GM23338 (cell line): Measurements from ENCODE around the gene KLHL8. TPM values are rescaled to one million over a fixed set of nuclear protein-coding genes. Genes with fewer than 3 reads are reported as not detected.

ENCODE experiments used
- ATAC-seq: fragments of 200-7000 bp; cut with Tn5 transposase; 3 replicates; pipeline ENCODE4 v1.9.1; 2020
- DNase-seq: peaks from one replicate; pipeline ENCODE4 v3.0.0-alpha.2; 2015; ENCODE audit warnings: low spot score
- H2AFZ ChIP-seq: fragments of 200-600 bp; sonication (generic); 2 replicates; pipeline ENCODE4 v1.8.0; 2016; ENCODE audit warnings: antibody characterized with exemption, mild to moderate bottlenecking, moderate library complexity
- H3F3A ChIP-seq: fragments of 200-600 bp; sonication (generic); replicated peaks from 2 replicates; pipeline ENCODE4 v1.8.0; 2017; ENCODE audit warnings: antibody characterized with exemption, mixed run types, low read depth
- H3K27ac ChIP-seq: fragments of 200-600 bp; sonication (generic); 2 replicates; pipeline ENCODE4 v1.6.1; 2016; ENCODE audit warnings: low read depth
- H3K27me3 ChIP-seq: fragments of 200-600 bp; sonication (generic); 2 replicates; pipeline ENCODE4 v1.8.0; 2016; ENCODE audit warnings: mild to moderate bottlenecking, mixed run types, moderate library complexity; ENCODE audit not compliant: insufficient read depth
- H3K36me3 ChIP-seq: fragments of 200-600 bp; sonication (generic); 2 replicates; pipeline ENCODE4 v1.8.0; 2016; ENCODE audit warnings: mild to moderate bottlenecking; ENCODE audit not compliant: insufficient read depth
- H3K4me1 ChIP-seq: fragments of 200-600 bp; sonication (generic); 2 replicates; pipeline ENCODE4 v1.8.0; 2016; ENCODE audit warnings: mild to moderate bottlenecking, moderate library complexity; ENCODE audit not compliant: insufficient read depth
- H3K4me2 ChIP-seq: fragments of 200-600 bp; sonication (generic); 2 replicates; pipeline ENCODE4 v1.7.1; 2017; ENCODE audit warnings: mixed run types
- H3K4me3 ChIP-seq: fragments of 200-600 bp; sonication (generic); 2 replicates; pipeline ENCODE4 v1.6.1; 2016; ENCODE audit warnings: mixed run types
- H3K79me2 ChIP-seq: fragments of 200-600 bp; sonication (generic); replicated peaks from 2 replicates; pipeline ENCODE4 v1.8.0; 2017; ENCODE audit warnings: mild to moderate bottlenecking; ENCODE audit not compliant: insufficient read depth
- H3K9me2 ChIP-seq: fragments of 200-600 bp; sonication (generic); 2 replicates; pipeline ENCODE4 v1.8.0; 2017; ENCODE audit not compliant: insufficient read depth
- H4K20me1 ChIP-seq: fragments of 200-600 bp; sonication (generic); replicated peaks from 2 replicates; pipeline ENCODE4 v1.8.0; 2017; ENCODE audit warnings: mild to moderate bottlenecking; ENCODE audit not compliant: insufficient read depth
- H3K27ac Mint-ChIP-seq: 2 replicates; pipeline ENCODE4 v1.8.0; 2020; ENCODE audit warnings: inconsistent platforms, mild to moderate bottlenecking, moderate library complexity, mixed read lengths
- H3K27me3 Mint-ChIP-seq: 3 replicates; pipeline ENCODE4 v1.8.0; 2022; ENCODE audit warnings: low read depth, mild to moderate bottlenecking, moderate library complexity, mixed read lengths, inconsistent platforms; ENCODE audit not compliant: insufficient read depth, poor library complexity
- H3K36me3 Mint-ChIP-seq: 3 replicates; pipeline ENCODE4 v1.8.0; 2021; ENCODE audit warnings: low read depth, mild to moderate bottlenecking, inconsistent platforms, moderate library complexity, mixed read lengths
- H3K4me1 Mint-ChIP-seq: 3 replicates; pipeline ENCODE4 v1.8.0; 2020; ENCODE audit warnings: mild to moderate bottlenecking, inconsistent platforms, mixed read lengths
- H3K4me3 Mint-ChIP-seq: 3 replicates; pipeline ENCODE4 v1.8.0; 2021; ENCODE audit warnings: moderate library complexity, mild to moderate bottlenecking, inconsistent platforms, mixed read lengths
- H3K9me3 Mint-ChIP-seq: 3 replicates; pipeline ENCODE4 v1.8.0; 2020; ENCODE audit warnings: moderate library complexity, mild to moderate bottlenecking, inconsistent platforms, mixed read lengths
- ETS1 ChIP-seq: IDR thresholded peaks from 2 replicates; pipeline ENCODE4 v1.6.1; 2016; ENCODE audit warnings: antibody characterized with exemption
- EZH2phosphoT487 ChIP-seq: fragments of 200-600 bp; sonication (generic); IDR thresholded peaks from one replicate; pipeline ENCODE4 v1.8.1; 2018; ENCODE audit warnings: antibody characterized with exemption; ENCODE audit not compliant: unreplicated experiment
- JUNB ChIP-seq: IDR thresholded peaks from one replicate; pipeline ENCODE4 v1.6.1; 2016; ENCODE audit warnings: antibody characterized with exemption; ENCODE audit not compliant: unreplicated experiment
- NANOG ChIP-seq: IDR thresholded peaks from 2 replicates; pipeline ENCODE4 v1.6.1; 2016; ENCODE audit warnings: antibody characterized with exemption, borderline replicate concordance
- POLR2AphosphoS5 ChIP-seq: IDR thresholded peaks from 2 replicates; pipeline ENCODE4 v1.6.1; 2016; ENCODE audit warnings: antibody characterized with exemption, low read depth
- REST ChIP-seq: IDR thresholded peaks from one replicate; pipeline ENCODE4 v1.6.1; 2018; ENCODE audit warnings: antibody characterized with exemption; ENCODE audit not compliant: unreplicated experiment
- STAT1 ChIP-seq: IDR thresholded peaks from one replicate; pipeline ENCODE4 v1.6.1; 2016; ENCODE audit warnings: antibody characterized with exemption; ENCODE audit not compliant: unreplicated experiment
- ZNF331 ChIP-seq: fragments of 250-450 bp; sonication (Bioruptor Pico); IDR thresholded peaks from 2 replicates; pipeline ENCODE4 v1.5.0; 2020; ENCODE audit warnings: low read depth, mild to moderate bottlenecking, moderate library complexity
- ZNF462 ChIP-seq: fragments of 250-450 bp; sonication (Bioruptor Pico); IDR thresholded peaks from 2 replicates; pipeline ENCODE4 v1.5.0; 2020; ENCODE audit warnings: mild to moderate bottlenecking, moderate library complexity
- polyA plus RNA-seq: library from polyadenylated mRNA; unstranded; fragments of >200 nt; fragmentation: Nextera tagmentation; extraction: Ambion mirVana; gene quantifications from 2 replicates; pipeline ENCODE4 v1.2.1, GENCODE V29; 2016
- total RNA-seq: library from RNA; depleted of rRNA; stranded (reverse); fragments of >200 nt; shearing (Covaris generic); gene quantifications from 2 replicates; pipeline ENCODE4 v1.2.3, GENCODE V29; 2014

KLHL8 gene
- total and polyA plus RNA-seq, 2 experiments from 2014 or later = 3.3 to 7.2 TPM

- peaks cover 2% of the 10 kb centered on the region; the same call in 1 of the 3 replicates for H3K4me1 Mint-ChIP-seq
- H3K36me3 Mint-ChIP-seq = peaks cover 25% of the 10 kb centered on the region
- no peak for ATAC-seq
- no peak overlapping the region for H3K27ac ChIP-seq
- no peaks in the 10 kb centered on the region for H3K9me3 Mint-ChIP-seq
- H3K4me3 Mint-ChIP-seq = no peak overlapping the region
- DNase-seq = no peak
- H3K36me3 ChIP-seq = no peaks in the 10 kb centered on the region
- TF ChIP-seq ZNF331 (no peak), JUNB (no peak), STAT1 (no peak)
- H3K27me3 ChIP-seq = no peaks in the 10 kb centered on the region
- H4K20me1 ChIP-seq = 0 out of 2 replicates have a peak, but pooled peaks cover 3% of the 10 kb centered on the region
- no peaks in the 10 kb centered on the region for H3K79me2 ChIP-seq
- no peaks in the 10 kb centered on the region for H3F3A ChIP-seq
- H3K27me3 Mint-ChIP-seq = no peaks in the 10 kb centered on the region
- H3K27ac Mint-ChIP-seq = no peak overlapping the region
- H3K4me2 ChIP-seq = no peak overlapping the region
- H3K4me1 ChIP-seq = no peaks in the 10 kb centered on the region
- no peak overlapping the region for H3K4me3 ChIP-seq
- no peaks in the 10 kb centered on the region for H3K9me2 ChIP-seq
- no peak overlapping the region for H2AFZ ChIP-seq
Measured at GRCh38 chr4:87141428-87141827, 79.0 kb downstream of the KLHL8 start.

- Histone ChIP-seq H3K4me1 (no peaks in the 10 kb centered on the region), H3K9me2 (no peaks in the 10 kb centered on the region), H3K36me3 (peaks cover 35% of the 10 kb centered on the region), H3K27ac (no peak overlapping the region; the same call in 1 of the 2 replicates), H2AFZ (no peak overlapping the region), H3K4me3 (no peak overlapping the region), H4K20me1 (0 out of 2 replicates have a peak, but pooled peaks cover 3% of the 10 kb centered on the region), H3K4me2 (no peak overlapping the region), H3K79me2 (no peaks in the 10 kb centered on the region), H3K27me3 (no peaks in the 10 kb centered on the region), H3F3A (no peaks in the 10 kb centered on the region)
- no peak for TF ChIP-seq EZH2phosphoT487
- TF ChIP-seq NANOG = no peak
- TF ChIP-seq REST = no peak
- no peak for TF ChIP-seq JUNB
- no peak for TF ChIP-seq ETS1
- no peak for TF ChIP-seq ZNF462 (CRISPR knock-in tag)
- no peak for TF ChIP-seq POLR2AphosphoS5
- no peaks in the 10 kb centered on the region for H3K9me3 Mint-ChIP-seq
- ATAC-seq = no peak
- H3K27me3 Mint-ChIP-seq = no peaks in the 10 kb centered on the region
- H3K27ac Mint-ChIP-seq = no peak overlapping the region
- DNase-seq = no peak
- H3K4me1 Mint-ChIP-seq = no peaks in the 10 kb centered on the region
- no peak overlapping the region for H3K4me3 Mint-ChIP-seq
- peaks cover 56% of the 10 kb centered on the region for H3K36me3 Mint-ChIP-seq
Measured at GRCh38 chr4:87134122-87134521, 86.3 kb downstream of the KLHL8 start.
